PC-3 (cell line): Measurements from ENCODE around the gene TAF3.

ENCODE experiments used
- CTCF ChIP-seq: fragments of 300-600 bp; sonication (generic); conservative IDR thresholded peaks from 2 replicates; pipeline ENCODE4 v1.5.1; 2017; ENCODE audit warnings: antibody characterized with exemption, low read depth, mild to moderate bottlenecking, low read length
- EZH2 ChIP-seq: fragments of 300-600 bp; sonication (generic); IDR thresholded peaks from one replicate; pipeline ENCODE4 v1.6.1; 2017; ENCODE audit warnings: antibody characterized with exemption, mild to moderate bottlenecking, low read length; ENCODE audit not compliant: unreplicated experiment
- EZH2phosphoT487 ChIP-seq: fragments of 300-600 bp; sonication (generic); IDR thresholded peaks from 2 replicates; pipeline ENCODE4 v1.6.1; 2018; ENCODE audit warnings: mild to moderate bottlenecking, antibody characterized with exemption, low read length, borderline replicate concordance

GRCh38 chr10:8023851-8024250 is 205.5 kb downstream of the TAF3 start:
- no peak for TF ChIP-seq CTCF
- no peak for TF ChIP-seq EZH2
- no peak for TF ChIP-seq EZH2phosphoT487
